Endodermal cell (in vitro differentiated cells): ENCODE measurements around the gene MPRIP. TPM values are rescaled to one million over a fixed set of nuclear protein-coding genes. Genes with fewer than 3 reads are reported as not detected.

Experiments
- DNase-seq: peaks from one replicate; pipeline ENCODE4 v3.0.0-alpha.2; 2017
- H3K27ac ChIP-seq: 2 replicates; pipeline ENCODE4 v1.5.1; 2013; ENCODE audit warnings: mild to moderate bottlenecking, low read depth, low read length, moderate library complexity
- H3K27me3 ChIP-seq: 2 replicates; pipeline ENCODE4 v1.6.1; 2013; ENCODE audit warnings: mild to moderate bottlenecking, low read length, moderate library complexity; ENCODE audit not compliant: insufficient read depth, control insufficient read depth, poor library complexity, severe bottlenecking
- H3K36me3 ChIP-seq: 2 replicates; pipeline ENCODE4 v1.7.0; 2013; ENCODE audit warnings: mild to moderate bottlenecking, low read length, moderate library complexity; ENCODE audit not compliant: control insufficient read depth, insufficient read depth
- H3K4me1 ChIP-seq: one replicate; pipeline ENCODE4 v1.7.0; 2013; ENCODE audit warnings: low read length; ENCODE audit not compliant: control insufficient read depth, insufficient read depth
- H3K4me3 ChIP-seq: 2 replicates; pipeline ENCODE4 v1.5.1; 2013; ENCODE audit warnings: mild to moderate bottlenecking, low read length, moderate library complexity
- H3K9ac ChIP-seq: 2 replicates; pipeline ENCODE4 v1.6.1; 2013; ENCODE audit warnings: mild to moderate bottlenecking, low read length, moderate library complexity; ENCODE audit not compliant: poor library complexity, severe bottlenecking; ENCODE audit errors: extremely low read depth
- H3K9me3 ChIP-seq: 2 replicates; pipeline ENCODE4 v1.6.1; 2013; ENCODE audit warnings: mild to moderate bottlenecking, low read length, moderate library complexity; ENCODE audit not compliant: control insufficient read depth
- H3K27ac Mint-ChIP-seq: 2 replicates; pipeline ENCODE4 v1.8.0; 2020; ENCODE audit warnings: mixed read lengths
- H3K27me3 Mint-ChIP-seq: 2 replicates; pipeline ENCODE4 v1.8.0; 2021; ENCODE audit warnings: mild to moderate bottlenecking, mixed read lengths; ENCODE audit not compliant: insufficient read depth
- H3K36me3 Mint-ChIP-seq: 2 replicates; pipeline ENCODE4 v1.8.0; 2020; ENCODE audit warnings: low read depth, mixed read lengths
- H3K4me1 Mint-ChIP-seq: 2 replicates; pipeline ENCODE4 v1.8.0; 2020; ENCODE audit warnings: mixed read lengths
- H3K4me3 Mint-ChIP-seq: 2 replicates; pipeline ENCODE4 v1.8.0; 2020; ENCODE audit warnings: mild to moderate bottlenecking, moderate library complexity, mixed read lengths
- H3K9me3 Mint-ChIP-seq: 2 replicates; pipeline ENCODE4 v1.8.0; 2020; ENCODE audit warnings: mild to moderate bottlenecking, mixed read lengths
- WGBS, 2 experiments: methylation state at CpG; one replicate each; pipeline versions ENCODE4 v1.1.5 to v1.1.7; 2013; ENCODE audit warnings: missing lambda C conversion rate in 2 of 2, mixed read lengths in 1 of 2; ENCODE audit not compliant: insufficient coverage in 1 of 2, insufficient read length in 1 of 2; 5-methylcytosine and 5-hydroxymethylcytosine counted together
- total RNA-seq, 2 donors: library from RNA; stranded (reverse); fragmentation: NEBNext Ultra II Directional in 1 of 2; extraction: Animal tissue kit (Norgen Biotek cat#: 25700) in 1 of 2; gene quantifications; 2 replicates in 1 of 2; 3 replicates in 1 of 2; pipeline ENCODE4 v1.2.1, GENCODE V29; 2021
- TF ChIP-seq, protein P1 (sequence below): fragments of 200-600 bp; sonication (generic); conservative IDR thresholded peaks from 2 replicates; pipeline ENCODE4 v1.5.0; 2021; ENCODE audit warnings: antibody characterized with exemption, mild to moderate bottlenecking

The MPRIP gene
- total RNA-seq, 2 donors from 2014 or later: 154 to 155 TPM

DNA sequence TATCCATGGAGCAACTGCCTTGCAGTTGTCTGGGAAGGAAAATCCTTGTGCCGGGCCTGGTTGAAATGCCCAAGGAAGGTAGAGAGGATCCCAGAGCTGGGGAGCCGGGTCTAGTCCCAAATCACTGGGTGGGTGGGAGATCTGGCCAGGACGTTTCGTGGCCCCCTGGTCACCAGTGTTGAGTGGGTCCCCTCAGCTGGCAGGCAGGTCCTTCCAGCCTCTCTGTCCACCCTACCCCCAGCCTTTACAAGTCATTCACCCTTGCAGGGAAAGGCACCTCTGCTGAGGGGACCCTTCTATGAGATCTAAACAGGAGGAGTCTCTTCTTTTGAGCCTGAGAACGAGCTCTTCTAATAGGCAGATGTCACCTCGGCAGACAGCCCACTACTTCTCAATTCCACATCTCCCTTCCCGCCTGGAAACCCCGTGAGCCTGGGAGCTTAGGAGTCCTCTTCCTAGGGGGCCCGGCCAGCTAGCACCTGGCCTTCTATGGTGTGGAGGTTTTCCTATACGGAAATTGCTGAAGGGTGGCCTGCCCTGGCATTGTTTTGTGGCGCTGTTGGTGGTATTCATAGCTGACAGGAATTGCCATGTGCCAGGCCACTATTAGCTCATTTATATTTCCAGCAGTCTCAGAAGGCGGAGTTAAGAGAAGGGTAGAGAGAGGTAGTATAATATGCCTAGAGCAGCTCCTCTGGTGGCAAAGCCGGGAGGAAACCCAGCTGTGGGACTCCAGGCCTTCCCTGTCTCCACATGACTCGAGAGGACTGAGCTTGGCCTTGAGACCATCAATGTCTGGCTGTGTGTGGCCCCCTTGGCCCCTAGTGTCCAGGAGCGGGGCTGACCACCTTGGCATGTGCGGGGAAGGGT lies 13.3 kb downstream of the MPRIP start:
- DNase-seq: peak; percentile 69

DNA sequence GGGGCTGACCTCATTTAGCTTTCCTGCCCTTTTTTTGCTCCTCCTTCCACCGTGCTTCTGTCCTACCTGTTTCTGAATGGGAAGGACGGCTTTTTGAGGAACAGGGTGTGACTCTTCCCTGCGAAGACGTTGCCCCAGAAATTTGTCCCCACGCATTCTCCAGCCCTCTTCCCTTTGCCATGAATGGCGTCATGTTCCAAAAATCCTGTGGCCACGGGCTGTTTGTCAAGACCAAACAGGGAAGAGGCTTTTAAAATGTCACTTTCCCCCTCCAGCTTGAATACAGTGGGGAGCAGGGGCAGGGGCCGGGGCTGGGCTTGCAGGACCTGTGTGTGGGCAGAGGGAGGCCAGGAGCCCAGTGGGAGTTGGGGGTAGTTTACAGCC lies 13.9 kb downstream of the MPRIP start:
- DNase-seq: no peak
- H3K27ac ChIP-seq: no peak overlapping the region
- H3K27me3 ChIP-seq: no peaks in the 10 kb centered on the region
- TF ChIP-seq, protein P1, sequence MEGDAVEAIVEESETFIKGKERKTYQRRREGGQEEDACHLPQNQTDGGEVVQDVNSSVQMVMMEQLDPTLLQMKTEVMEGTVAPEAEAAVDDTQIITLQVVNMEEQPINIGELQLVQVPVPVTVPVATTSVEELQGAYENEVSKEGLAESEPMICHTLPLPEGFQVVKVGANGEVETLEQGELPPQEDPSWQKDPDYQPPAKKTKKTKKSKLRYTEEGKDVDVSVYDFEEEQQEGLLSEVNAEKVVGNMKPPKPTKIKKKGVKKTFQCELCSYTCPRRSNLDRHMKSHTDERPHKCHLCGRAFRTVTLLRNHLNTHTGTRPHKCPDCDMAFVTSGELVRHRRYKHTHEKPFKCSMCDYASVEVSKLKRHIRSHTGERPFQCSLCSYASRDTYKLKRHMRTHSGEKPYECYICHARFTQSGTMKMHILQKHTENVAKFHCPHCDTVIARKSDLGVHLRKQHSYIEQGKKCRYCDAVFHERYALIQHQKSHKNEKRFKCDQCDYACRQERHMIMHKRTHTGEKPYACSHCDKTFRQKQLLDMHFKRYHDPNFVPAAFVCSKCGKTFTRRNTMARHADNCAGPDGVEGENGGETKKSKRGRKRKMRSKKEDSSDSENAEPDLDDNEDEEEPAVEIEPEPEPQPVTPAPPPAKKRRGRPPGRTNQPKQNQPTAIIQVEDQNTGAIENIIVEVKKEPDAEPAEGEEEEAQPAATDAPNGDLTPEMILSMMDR: no peak
- no peaks in the 10 kb centered on the region for H3K9me3 ChIP-seq
- Mint-ChIP-seq H3K4me3 (no peak overlapping the region), H3K9me3 (peaks cover 2% of the 10 kb centered on the region), H3K4me1 (peaks cover 3% of the 10 kb centered on the region), H3K36me3 (peaks cover 15% of the 10 kb centered on the region), H3K27ac (no peak overlapping the region), H3K27me3 (no peaks in the 10 kb centered on the region)
- no peaks in the 10 kb centered on the region for H3K36me3 ChIP-seq
- no peak overlapping the region for H3K9ac ChIP-seq
- no peak overlapping the region for H3K4me3 ChIP-seq
- 95 to 98% methylated on average over 5 to 8 of the region's 8 CpGs for WGBS, 2 experiments
- no peaks in the 10 kb centered on the region for H3K4me1 ChIP-seq

More for the DNA sequence above, 13.3 kb downstream of the MPRIP start:
- Histone ChIP-seq H3K9me3 (no peaks in the 10 kb centered on the region), H3K9ac (no peak overlapping the region), H3K27ac (no peak overlapping the region), H3K36me3 (no peaks in the 10 kb centered on the region), H3K27me3 (no peaks in the 10 kb centered on the region), H3K4me1 (no peaks in the 10 kb centered on the region), H3K4me3 (no peak overlapping the region)
- peaks cover 15% of the 10 kb centered on the region for H3K36me3 Mint-ChIP-seq
- TF ChIP-seq, protein P1: peak; percentile 18
- 89 to 92% methylated on average over 9 to 16 of the region's 16 CpGs for WGBS, 2 experiments
- peaks cover 7% of the 10 kb centered on the region for H3K4me1 Mint-ChIP-seq
- H3K4me3 Mint-ChIP-seq: no peak overlapping the region
- H3K27me3 Mint-ChIP-seq: no peaks in the 10 kb centered on the region
- peak overlapping the region; percentile 23 for H3K27ac Mint-ChIP-seq
- peaks cover 2% of the 10 kb centered on the region for H3K9me3 Mint-ChIP-seq

DNA sequence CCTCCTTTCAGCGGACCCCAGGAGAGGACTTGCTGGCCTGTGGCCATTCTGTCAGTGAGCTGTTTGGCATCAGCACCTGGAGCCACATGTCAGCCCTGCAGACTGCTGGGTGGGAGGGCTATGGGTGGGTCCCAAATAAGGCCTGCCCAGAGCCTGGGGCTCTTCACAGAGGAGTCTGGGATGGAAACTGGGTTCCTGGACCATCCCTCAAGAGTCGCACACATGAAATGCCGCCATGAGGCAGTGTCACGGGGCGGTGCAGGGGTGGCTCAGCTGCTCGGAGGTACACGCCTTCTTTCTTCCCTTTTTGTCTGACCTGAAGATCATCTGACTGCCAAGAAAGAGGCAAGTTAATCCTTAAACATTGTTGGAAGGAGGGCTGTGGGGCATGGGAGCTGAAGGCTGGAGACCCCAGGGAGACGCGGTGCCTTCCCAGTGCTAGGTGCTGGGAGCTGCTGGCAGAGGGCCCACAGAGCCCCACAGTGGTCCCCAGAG lies 14.8 kb downstream of the MPRIP start:
- no peak overlapping the region for H3K9ac ChIP-seq
- H3K4me3 ChIP-seq: no peak overlapping the region
- Mint-ChIP-seq H3K4me3 (no peak overlapping the region), H3K9me3 (peaks cover 2% of the 10 kb centered on the region), H3K27ac (peak overlapping the region; percentile 30), H3K36me3 (peaks cover 15% of the 10 kb centered on the region), H3K4me1 (peaks cover 3% of the 10 kb centered on the region), H3K27me3 (no peaks in the 10 kb centered on the region)
- 93 to 100% methylated on average over 7 to 9 of the region's 9 CpGs for WGBS, 2 experiments
- H3K36me3 ChIP-seq: no peaks in the 10 kb centered on the region
- DNase-seq: peak; percentile 43
- H3K4me1 ChIP-seq: no peaks in the 10 kb centered on the region
- no peaks in the 10 kb centered on the region for H3K27me3 ChIP-seq
- TF ChIP-seq, protein P1: no peak
- no peak overlapping the region for H3K27ac ChIP-seq
- no peaks in the 10 kb centered on the region for H3K9me3 ChIP-seq
